ENCODE results near the gene SLC8A2.
"Not testable (repeated sequence)": the region's sequence is repeated elsewhere in the genome, so short reads cannot be mapped to it uniquely, and the experiment has no call there.

Gene SLC8A2

DNA sequence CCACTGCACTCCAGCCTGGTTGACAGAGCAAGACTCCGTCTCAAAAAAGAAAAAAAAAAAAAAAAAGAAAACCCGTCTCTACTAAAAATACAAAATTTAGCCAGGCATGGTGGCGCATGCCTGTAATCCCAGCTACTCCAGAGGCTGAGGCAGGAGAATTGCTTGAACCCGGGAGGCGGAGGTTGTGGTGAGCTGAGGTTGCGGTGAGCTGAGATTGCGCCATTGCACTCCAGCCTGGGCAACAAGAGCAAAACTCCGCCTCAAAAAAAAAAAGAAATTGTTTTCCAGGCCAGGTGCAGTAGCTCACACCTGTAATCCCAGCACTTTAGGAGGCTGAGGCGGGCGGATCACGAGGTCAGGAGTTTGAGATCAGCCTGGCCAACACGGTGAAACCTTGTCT, 85.1 kb downstream of the SLC8A2 start:
- not testable (repeated sequence) for DNase-seq (ENCODE audit: low read depth in 2 of 3, low spot score in 1 of 3)

DNA sequence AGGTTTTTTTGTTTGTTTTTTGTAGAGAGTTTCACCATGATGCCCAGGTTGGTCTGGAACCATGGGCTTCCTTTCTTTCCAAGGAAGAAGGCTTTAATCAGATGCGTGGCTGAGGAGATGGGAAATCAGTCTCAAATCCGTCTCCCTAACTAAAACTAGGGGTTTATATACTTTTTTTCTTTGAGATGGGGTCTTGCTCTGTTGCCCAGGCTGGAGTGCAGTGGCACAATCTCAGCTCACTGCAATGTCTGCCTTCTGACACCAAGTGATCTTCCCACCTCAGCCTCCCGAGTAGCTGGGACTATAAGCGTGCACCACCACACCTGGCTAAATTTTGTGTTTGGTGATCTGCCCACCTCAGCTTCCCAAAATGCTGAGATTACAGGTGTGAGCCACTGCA, 87.2 kb downstream of the SLC8A2 start:
- not testable (repeated sequence) for DNase-seq (ENCODE audit: low read depth in 2 of 3, low spot score in 1 of 3)

DNA sequence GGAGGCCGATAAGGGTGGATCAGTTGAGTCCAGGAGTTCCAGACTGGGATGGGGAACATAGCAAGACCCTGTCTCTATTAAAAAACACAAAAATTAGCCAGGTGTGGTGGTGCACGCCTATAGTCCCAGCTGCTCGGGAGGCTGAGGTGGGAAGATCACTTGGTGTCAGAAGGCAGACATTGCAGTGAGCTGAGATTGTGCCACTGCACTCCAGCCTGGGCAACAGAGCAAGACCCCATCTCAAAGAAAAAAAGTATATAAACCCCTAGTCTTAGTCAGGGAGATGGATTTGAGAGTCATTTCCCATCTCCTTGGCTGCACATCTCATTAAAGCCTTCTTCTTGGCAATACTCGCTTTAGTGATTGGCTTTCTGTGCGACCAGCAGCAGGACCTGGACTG, 87.8 kb downstream of the SLC8A2 start:
- DNase-seq (ENCODE audit: low read depth in 2 of 3, low spot score in 1 of 3), result not testable (repeated sequence)

DNA sequence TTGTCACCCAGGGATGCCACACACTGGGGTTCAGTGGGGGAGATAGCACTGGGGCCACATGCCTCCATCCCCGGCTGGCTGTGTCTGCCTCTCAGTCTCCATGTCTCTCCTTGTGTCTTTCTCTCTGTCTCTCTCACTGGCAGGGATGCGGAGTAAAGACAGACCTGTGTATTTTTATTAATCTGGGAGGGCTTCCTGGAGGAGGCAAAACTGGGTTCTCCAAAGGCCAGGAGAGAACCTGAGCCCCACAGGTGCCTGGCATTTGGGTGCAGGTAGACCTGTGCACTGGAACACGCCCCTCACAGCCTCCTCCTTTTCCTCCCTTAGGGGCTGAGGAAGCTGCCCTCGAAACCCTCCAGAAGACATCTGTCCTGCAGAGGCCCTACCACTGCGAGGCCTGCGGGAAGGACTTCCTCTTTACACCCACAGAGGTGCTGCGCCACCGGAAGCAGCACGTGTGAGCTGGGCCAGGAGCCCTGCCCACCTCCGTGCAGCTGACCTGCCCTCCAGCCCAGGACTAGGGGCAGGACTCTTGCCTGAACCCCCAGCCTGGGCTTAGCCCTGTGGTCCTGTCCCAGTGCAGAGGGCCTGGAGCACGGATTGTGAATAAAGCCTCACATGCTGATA, 89.9 kb downstream of the SLC8A2 start:
- no peak for DNase-seq (ENCODE audit: low read depth in 2 of 3, low spot score in 1 of 3)

DNA sequence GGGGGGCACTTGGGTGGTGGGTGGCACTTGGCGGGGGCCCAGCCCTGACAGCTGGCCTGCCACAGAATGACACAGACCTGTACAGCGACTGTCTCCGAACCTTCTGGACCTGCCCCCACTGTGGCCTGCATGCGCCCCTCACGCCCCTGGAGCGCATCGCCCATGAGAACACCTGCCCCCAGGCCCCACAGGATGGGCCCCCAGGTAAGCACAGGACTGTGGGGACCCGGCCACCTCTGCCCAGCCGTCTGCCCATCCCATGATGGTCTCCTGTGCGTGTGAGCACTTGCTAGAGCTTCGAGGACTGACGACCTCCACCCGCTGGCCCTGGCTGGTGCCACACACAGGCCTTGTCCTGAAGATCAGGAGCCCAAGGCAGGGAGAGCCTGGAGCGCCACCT, 90.6 kb downstream of the SLC8A2 start:
- no peak for DNase-seq (ENCODE audit: low read depth in 2 of 3, low spot score in 1 of 3)

DNA sequence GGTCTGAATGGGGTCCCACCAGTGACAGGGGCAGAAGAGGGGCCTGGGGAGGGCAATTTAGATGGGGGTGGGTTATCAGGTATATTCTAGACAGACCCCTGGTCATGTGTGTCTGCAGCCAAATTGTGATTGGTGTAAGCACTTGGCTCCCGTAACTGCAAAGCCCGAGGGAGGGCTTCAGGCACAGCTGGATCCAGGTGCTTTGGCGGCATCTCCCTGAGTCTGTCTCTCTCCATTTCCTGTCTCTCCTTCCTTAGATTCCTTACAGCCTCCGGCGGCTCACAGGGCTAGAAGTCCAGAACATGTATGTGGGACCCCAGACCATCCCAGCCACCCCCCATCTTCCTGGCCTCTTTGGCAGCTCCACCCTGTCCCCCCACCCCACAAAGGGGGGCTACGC, 91.1 kb downstream of the SLC8A2 start:
- no peak for DNase-seq (ENCODE audit: low read depth in 2 of 3, low spot score in 1 of 3)

DNA sequence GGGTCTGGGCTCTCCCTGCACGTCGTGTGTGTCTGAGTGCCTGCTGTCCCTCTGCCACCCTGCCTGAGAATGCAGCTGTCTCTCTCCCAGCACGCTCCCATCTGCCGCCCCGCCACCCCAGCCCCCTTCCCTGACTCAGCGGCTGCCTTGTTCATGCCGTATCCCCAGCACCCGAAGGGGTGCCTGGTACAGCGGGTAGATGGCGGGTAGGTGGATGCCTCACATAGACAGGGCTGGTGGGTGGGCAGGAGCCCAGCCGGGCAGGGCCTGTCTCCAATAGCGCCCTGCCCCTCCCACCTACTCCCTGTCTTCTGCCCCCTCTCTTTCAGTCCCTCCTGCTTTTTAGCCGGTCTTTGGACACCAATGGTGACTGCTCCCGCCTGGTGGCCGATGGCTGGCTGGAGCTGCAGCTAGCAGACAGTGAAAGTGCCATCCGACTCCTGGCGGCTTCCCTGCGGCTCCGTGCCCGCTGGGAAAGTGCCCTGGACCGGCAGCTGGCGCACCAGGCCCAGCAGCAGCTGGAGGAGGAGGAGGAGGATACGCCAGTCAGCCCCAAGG, 92.2 kb downstream of the SLC8A2 start:
- no peak for DNase-seq (ENCODE audit: low read depth in 2 of 3, low spot score in 1 of 3)

DNA sequence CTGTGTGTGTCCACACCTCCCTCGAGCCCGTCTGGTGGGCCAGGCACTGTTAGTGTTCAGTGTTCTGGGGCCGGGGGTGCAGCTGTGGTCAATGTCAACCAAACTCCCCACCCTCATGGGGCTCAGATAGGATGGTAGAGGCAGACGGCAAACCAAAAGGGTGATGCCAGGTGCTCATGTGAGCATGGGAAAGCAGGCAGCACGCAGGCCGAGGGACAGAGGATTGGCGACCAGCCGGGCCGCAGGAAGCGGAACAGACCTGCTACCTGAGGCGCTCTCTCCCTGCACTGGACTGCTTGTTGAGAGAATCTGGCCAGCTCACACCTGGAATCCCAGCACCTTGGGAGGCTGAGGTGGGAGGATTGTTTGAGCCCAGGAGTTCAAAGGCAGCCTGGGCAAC, 93.4 kb downstream of the SLC8A2 start:
- DNase-seq (ENCODE audit: low read depth in 2 of 3, low spot score in 1 of 3), result no peak

All from stimulated activated CD4-positive, alpha-beta T cell treated with anti-CD3 and anti-CD28 coated beads, Interleukin-12 subunit alpha, Interleukin-12 subunit beta, amount 100 ng/mL, for 48 hours (primary cell).